ENCODE measurements around the gene CD274.

GRCh38 chr9:5510360-5510931 is 60.1 kb downstream of the CD274 start, which contains the start of gene PDCD1LG2:
- no peak for TF ChIP-seq CTCF (IDR thresholded peaks at IDR 0.05 in 2 of 3, conservative IDR thresholded peaks at IDR 0.05 in 1 of 3; ENCODE audit: borderline replicate concordance in 1 of 3, insufficient read depth in 1 of 3, low read depth in 2 of 3, low read length in 2 of 3)
- no peak for TF ChIP-seq FOSL1 (IDR thresholded peaks at IDR 0.05; ENCODE audit: low read depth)
- TF ChIP-seq POLR2A (IDR thresholded peaks at IDR 0.05; ENCODE audit: borderline replicate concordance, extremely low read depth, insufficient read depth, insufficient read length), result no peak
- no peak for TF ChIP-seq SP1 (IDR thresholded peaks at IDR 0.05; ENCODE audit: low read depth)
- no peak for TF ChIP-seq YY1 (IDR thresholded peaks at IDR 0.05; ENCODE audit: extremely low read depth, insufficient replicate concordance, low read depth, low read length)
- TF ChIP-seq EZH2phosphoT487 (IDR thresholded peaks at IDR 0.05; ENCODE audit: borderline replicate concordance), result no peak
- no peak for TF ChIP-seq MAX (IDR thresholded peaks at IDR 0.05)
- TF ChIP-seq RAD21 (IDR thresholded peaks at IDR 0.05; ENCODE audit: low read depth), result no peak
- no peak for TF ChIP-seq SIN3A (IDR thresholded peaks at IDR 0.05; ENCODE audit: low read depth)
